K562 (cell line): ENCODE measurements around the gene ARHGEF17. TPM values are rescaled to one million over a fixed set of nuclear protein-coding genes. Genes with fewer than 3 reads are reported as not detected.

ENCODE experiments used
- ATAC-seq: fragments of 200-7000 bp; cut with Tn5 transposase; 3 replicates; pipeline ENCODE4 v1.9.1; 2020; ENCODE audit warnings: moderate library complexity
- BruUV-seq: library from RNA; stranded (reverse); fragments of 400-500 nt; replicated peaks from 2 replicates; lab custom pipeline; 2021; lab: Mats Ljungman, UMichigan
- CTCF ChIA-PET: fragments of 300-600 bp; formaldehyde crosslinking; extraction: SDS; loops from one replicate; lab custom pipeline; 2021; ENCODE audit warnings: low intra/inter-chr PET ratio; lab: Yijun Ruan, JAX
- POLR2A ChIA-PET: fragments of 300-600, 350-650 bp; sonication (Branson Sonifier 250); formaldehyde crosslinking; extraction: SDS; loops from one replicate; lab custom pipeline; 2021; ENCODE audit warnings: antibody characterized with exemption, inconsistent platforms; lab: Yijun Ruan, JAX
- DNase-seq, 4 experiments: peaks; one replicate each; pipeline versions ENCODE4 v3.0.0 to v3.0.0-alpha.2; 2011 to 2018; ENCODE audit warnings: low spot score in 3 of 4, mixed read lengths in 3 of 4; ENCODE audit errors: extremely low read depth in 1 of 4
- FAIRE-seq: peaks from 2 replicates; lab custom pipeline; 2011; peaks lifted over from hg19 to GRCh38; lab: Jason Lieb, UNC
- H2AFZ ChIP-seq: 2 replicates; pipeline ENCODE4 v1.6.0; 2011; ENCODE audit warnings: low read depth, low read length, control low read depth, inconsistent platforms
- H3K27ac ChIP-seq: fragments of 200-600 bp; 3 replicates; pipeline ENCODE4 v1.8.0; 2011; ENCODE audit warnings: low read depth, mild to moderate bottlenecking, control low read depth, inconsistent platforms, low read length, moderate library complexity, mixed read lengths; ENCODE audit errors: extremely low read depth
- H3K27me3 ChIP-seq, 2 experiments: fragments of 300-600 bp in 1 of 2; 2 replicates in 1 of 2; 3 replicates in 1 of 2; pipeline versions ENCODE4 v1.6.0 to v1.8.0; 2011; ENCODE audit warnings: inconsistent platforms in 2 of 2, low read length in 2 of 2, mild to moderate bottlenecking in 1 of 2, mixed read lengths in 1 of 2, moderate library complexity in 1 of 2; ENCODE audit not compliant: control insufficient read depth in 2 of 2, insufficient read depth in 2 of 2
- H3K36me3 ChIP-seq: fragments of 300-600 bp; 3 replicates; pipeline ENCODE4 v1.8.0; 2011; ENCODE audit warnings: mild to moderate bottlenecking, low read length, inconsistent platforms; ENCODE audit not compliant: control insufficient read depth, insufficient read depth
- H3K4me1 ChIP-seq, 2 experiments: fragments of 200-600 bp in 1 of 2; replicated peaks in 1 of 2; 2 replicates in 1 of 2; 3 replicates in 1 of 2; pipeline versions ENCODE4 v1.5.1 to v1.8.0; 2011; ENCODE audit warnings: inconsistent platforms in 2 of 2, low read length in 2 of 2, mild to moderate bottlenecking in 1 of 2, mixed read lengths in 1 of 2, moderate library complexity in 1 of 2; ENCODE audit not compliant: control insufficient read depth in 2 of 2, insufficient read depth in 2 of 2
- H3K4me2 ChIP-seq: 2 replicates; pipeline ENCODE4 v1.6.1; 2011; ENCODE audit warnings: low read length, control low read depth, inconsistent platforms, mixed read lengths; ENCODE audit not compliant: insufficient read depth
- H3K4me3 ChIP-seq: fragments of 200-600 bp; sonication (generic), shearing (Covaris generic); 2 replicates; pipeline ENCODE4 v1.5.1; 2016; ENCODE audit warnings: control low read depth, inconsistent platforms
- H3K79me2 ChIP-seq: fragments of 200-600 bp; 3 replicates; pipeline ENCODE4 v1.8.0; 2011; ENCODE audit warnings: low read length, inconsistent platforms; ENCODE audit not compliant: control insufficient read depth, insufficient read depth
- H3K9ac ChIP-seq, 2 experiments: 2 replicates each; pipeline versions ENCODE4 v1.6.0 to v1.6.1; 2011; ENCODE audit warnings: low read depth in 2 of 2, low read length in 2 of 2, control low read depth in 1 of 2, inconsistent platforms in 1 of 2, mild to moderate bottlenecking in 1 of 2, mixed read lengths in 1 of 2; ENCODE audit not compliant: insufficient read depth in 1 of 2
- H3K9me1 ChIP-seq: one replicate; pipeline ENCODE4 v1.6.0; 2011; ENCODE audit warnings: inconsistent platforms, mild to moderate bottlenecking, low read length, moderate library complexity; ENCODE audit not compliant: control insufficient read depth, insufficient read depth
- H3K9me3 ChIP-seq: replicated peaks from 2 replicates; pipeline ENCODE4 v1.5.1; 2011; ENCODE audit warnings: low read depth, low read length, inconsistent platforms; ENCODE audit not compliant: control insufficient read depth, insufficient read depth
- H4K20me1 ChIP-seq: replicated peaks from 2 replicates; pipeline ENCODE4 v1.6.1; 2011; ENCODE audit warnings: low read length, inconsistent platforms, mixed read lengths; ENCODE audit not compliant: control insufficient read depth, insufficient read depth
- CBFA2T2 ChIP-seq: fragments of 450-650 bp; conservative IDR thresholded peaks from 2 replicates; pipeline ENCODE4 v1.6.1; 2017; ENCODE audit warnings: mild to moderate bottlenecking
- CGGBP1 ChIP-seq: fragments of 250-450 bp; sonication (Bioruptor Pico); IDR thresholded peaks from 2 replicates; pipeline ENCODE4 v1.9.0; 2021; ENCODE audit warnings: mild to moderate bottlenecking
- CREM ChIP-seq: IDR thresholded peaks from 2 replicates; pipeline ENCODE4 v1.6.1; 2014; ENCODE audit warnings: antibody characterized with exemption, low read depth
- CTCF ChIP-seq, 3 experiments: IDR thresholded peaks in 2 of 3; conservative IDR thresholded peaks in 1 of 3; 2 replicates each; pipeline ENCODE4 v1.5.1; 2011 to 2012; ENCODE audit warnings: low read length in 3 of 3, mild to moderate bottlenecking in 3 of 3, control low read depth in 2 of 3, improper control_type of control experiment in 1 of 3, inconsistent platforms in 1 of 3, low read depth in 1 of 3, mixed read lengths in 1 of 3, moderate library complexity in 1 of 3; ENCODE audit not compliant: insufficient read depth in 2 of 3
- ETV1 ChIP-seq: fragments of 450-650 bp; conservative IDR thresholded peaks from 2 replicates; pipeline ENCODE4 v1.6.1; 2016; ENCODE audit warnings: missing genetic modification characterization, control low read depth, low read depth, missing compliant biosample characterization
- EWSR1 ChIP-seq: fragments of 450-650 bp; IDR thresholded peaks from 2 replicates; pipeline ENCODE4 v1.6.1; 2018; ENCODE audit warnings: borderline replicate concordance, mild to moderate bottlenecking, low read depth, moderate library complexity; ENCODE audit not compliant: partially characterized antibody
- GATAD2A ChIP-seq: fragments of 450-650 bp; IDR thresholded peaks from 2 replicates; pipeline ENCODE4 v1.6.1; 2017
- HMG20B ChIP-seq: fragments of 250-450 bp; sonication (Bioruptor Pico); IDR thresholded peaks from 2 replicates; pipeline ENCODE4 v1.5.0; 2021; ENCODE audit warnings: mild to moderate bottlenecking
- MAFG ChIP-seq: fragments of 450-650 bp; conservative IDR thresholded peaks from 2 replicates; pipeline ENCODE4 v1.6.1; 2016; ENCODE audit warnings: missing genetic modification characterization, missing compliant biosample characterization
- MTF1 ChIP-seq: fragments of 250-450 bp; sonication (Bioruptor Pico); IDR thresholded peaks from 2 replicates; pipeline ENCODE4 v1.9.0; 2021; ENCODE audit warnings: moderate library complexity, mild to moderate bottlenecking, inconsistent platforms, borderline replicate concordance
- NELFE ChIP-seq: IDR thresholded peaks from 2 replicates; pipeline ENCODE4 v1.6.1; 2011; ENCODE audit warnings: mild to moderate bottlenecking; ENCODE audit not compliant: insufficient read depth, insufficient read length
- NFYB ChIP-seq: IDR thresholded peaks from 2 replicates; pipeline ENCODE4 v1.6.1; 2011; ENCODE audit warnings: mild to moderate bottlenecking, moderate library complexity; ENCODE audit not compliant: insufficient read length; ENCODE audit errors: extremely low read depth
- POLR2AphosphoS2 ChIP-seq: IDR thresholded peaks from 2 replicates; pipeline ENCODE4 v1.6.1; 2012; ENCODE audit warnings: low read length, improper control_type of control experiment
- RBM34 ChIP-seq: fragments of 200-400 bp; formaldehyde crosslinking; IDR thresholded peaks from 2 replicates; pipeline ENCODE4 v1.6.1; 2018; ENCODE audit warnings: low read length, borderline replicate concordance; ENCODE audit not compliant: insufficient read depth
- SRSF9 ChIP-seq: fragments of 200-400 bp; formaldehyde crosslinking; IDR thresholded peaks from 2 replicates; pipeline ENCODE4 v1.6.1; 2017; ENCODE audit warnings: low read depth, low read length, borderline replicate concordance
- TRIM25 ChIP-seq: fragments of 450-650 bp; IDR thresholded peaks from 2 replicates; pipeline ENCODE4 v1.7.0; 2016; ENCODE audit warnings: borderline replicate concordance
- ZBTB43 ChIP-seq: sonication (generic); formaldehyde crosslinking; IDR thresholded peaks from 2 replicates; pipeline ENCODE4 v1.8.0; 2023; ENCODE audit warnings: mild to moderate bottlenecking, missing genetic modification reagents
- ZNF57 ChIP-seq: fragments of 450-650 bp; formaldehyde crosslinking; IDR thresholded peaks from 2 replicates; pipeline ENCODE4 v1.4.0; 2020; ENCODE audit warnings: mild to moderate bottlenecking, moderate library complexity
- ZNF707 ChIP-seq: fragments of 250-450 bp; sonication (Bioruptor Pico); conservative IDR thresholded peaks from 2 replicates; pipeline ENCODE4 v1.8.0; 2022; ENCODE audit warnings: inconsistent platforms, mild to moderate bottlenecking, moderate library complexity
- WGBS: fragments of 100-300 bp; shearing (Covaris generic); methylation state at CpG from one replicate; pipeline ENCODE4 v1.1.6; 2016; ENCODE audit warnings: low coverage, mixed read lengths; ENCODE audit not compliant: insufficient coverage; ENCODE audit errors: missing lambda C conversion rate; 5-methylcytosine and 5-hydroxymethylcytosine counted together
- in situ Hi-C: fragments of 300-500 bp; cut with MboI; formaldehyde crosslinking; loops from 4 replicates; pipeline ENCODE4 v1.15.0; 2018; ENCODE audit warnings: inconsistent platforms, mixed read lengths
- intact Hi-C: fragments of 100-400 bp; cut with micrococcal nuclease; formaldehyde crosslinking; loops from 2 replicates; pipeline ENCODE4 v1.14.2; 2022
- polyA plus RNA-seq, 8 experiments: library from polyadenylated mRNA; depleted of rRNA in 4 of 8; stranded (reverse) in 5 of 8; unstranded in 3 of 8; fragments of >200 nt; fragmentation: Nextera tagmentation in 2 of 8; fragmentation: Illumina TruSeq in 1 of 8; extraction: Ambion mirVana in 2 of 8; extraction: Trizol in 1 of 8; gene quantifications; 2 replicates each; pipeline versions ENCODE4 v1.2.1 to v1.2.3, GENCODE V29; 2011 to 2014; ENCODE audit warnings: inconsistent platforms in 1 of 8, missing spikeins in 1 of 8
- total RNA-seq, 7 experiments: library from RNA; depleted of rRNA in 6 of 7; stranded (reverse); fragments of >200 nt in 6 of 7; fragmentation: Illumina TruSeq in 2 of 7; extraction: Trizol in 2 of 7; gene quantifications; 2 replicates each; pipeline versions ENCODE4 v1.2.1 to v1.2.3, GENCODE V29; 2011 to 2021; ENCODE audit warnings: low replicate concordance in 1 of 7

Gene ARHGEF17
- total and polyA plus RNA-seq, 9 of the 15 experiments (the other 6 are each of a cell fraction or from before 2014, with no cell fraction given), result 0.04 to 0.68 (median 0.10) TPM; not detected in 2

GRCh38 chr11:73389134-73389525, 81.1 kb downstream of the ARHGEF17 start:
- Histone ChIP-seq H3K27ac (no peak overlapping the region), H3K4me1 (peaks cover 27 to 79% of the 10 kb centered on the region in 2 experiments), H3K4me2 (no peak overlapping the region), H3K4me3 (no peak overlapping the region), H3K9me1 (peaks cover 6% of the 10 kb centered on the region), H3K79me2 (peaks cover 44% of the 10 kb centered on the region), H3K36me3 (peaks cover 60% of the 10 kb centered on the region; the same call in 2 of the 3 replicates), H3K9ac (peak overlapping the region in 1 of 2 experiments; percentile 83; a peak in 1 of 4 replicates), H3K9me3 (no peaks in the 10 kb centered on the region)
- CTCF ChIA-PET, result no interaction called here
- FAIRE-seq (no peak), DNase-seq (no peak)
- 75% methylated on average over 6 of the region's 6 CpGs for WGBS
- intact Hi-C loops, result no loop called here
- in situ Hi-C loops, result no loop called here
- no TSS peak for BruUV-seq
- TF ChIP-seq NELFE (no peak), MAFG (tag) (no peak), ZNF57 (CRISPR knock-in tag) (no peak), ETV1 (tag) (no peak), CTCF (IDR thresholded peaks at IDR 0.05 in 2 of 3, conservative IDR thresholded peaks at IDR 0.05 in 1 of 3; ENCODE audit: insufficient read depth in 2 of 3, low read depth in 1 of 3, low read length in 3 of 3) (no peak), MTF1 (CRISPR knock-in tag) (no peak), CGGBP1 (no peak), ZNF707 (CRISPR knock-in tag) (no peak), RBM34 (no peak), CREM (no peak), SRSF9 (no peak), GATAD2A (no peak), CBFA2T2 (no peak), HMG20B (CRISPR knock-in tag) (no peak), ZBTB43 (CRISPR knock-in tag) (no peak), POLR2AphosphoS2 (no peak), EWSR1 (no peak), NFYB (no peak), TRIM25 (no peak)
- TF ChIP-seq, all 486 proteins: peak for 0
- Histone ChIP-seq H3K27me3 (no peaks in the 10 kb centered on the region), H2AFZ (no peak overlapping the region), H4K20me1 (peaks cover 37% of the 10 kb centered on the region)
- POLR2A ChIA-PET, result interaction anchor here (0.6 kb wide), 1 partner anchor 45 kb away, joined by 3 read pairs; no protein-coding TSS in a partner anchor
- no peak for ATAC-seq
